ENCODE data around the gene CRAMP1.

GRCh38 chr16:1630450-1631213, 18.5 kb downstream of the CRAMP1 start:
- TF ChIP-seq CTCF (IDR thresholded peaks at IDR 0.05; ENCODE audit: low read length) (no peak), EZH2 (optimal IDR thresholded peaks at IDR 0.05; ENCODE audit: low read depth, low read length) (no peak)
